OCI-LY7 (cell line): ENCODE measurements around the gene PAEP. TPM values are rescaled to one million over a fixed set of nuclear protein-coding genes. Genes with fewer than 3 reads are reported as not detected.

Experiments
- BruUV-seq: library from RNA; stranded (reverse); fragments of 400-500 nt; replicated peaks from 2 replicates; lab custom pipeline; 2021; lab: Mats Ljungman, UMichigan
- CTCF ChIA-PET: fragments of 300-600 bp; sonication (Branson Sonifier 250); formaldehyde crosslinking; loops from one replicate; lab custom pipeline; 2022; ENCODE audit warnings: antibody characterized with exemption; ENCODE audit not compliant: unreplicated experiment; lab: Charles Lee
- POLR2A ChIA-PET: fragments of 300-600 bp; sonication (Branson Sonifier 250); formaldehyde crosslinking; loops from one replicate; lab custom pipeline; 2022; ENCODE audit warnings: antibody characterized with exemption; lab: Charles Lee
- DNase-seq: peaks from one replicate; pipeline ENCODE4 v3.0.0-alpha.2; 2015; ENCODE audit warnings: low spot score
- H2AFZ ChIP-seq: fragments of 200-600 bp; sonication (generic), shearing (Covaris generic); 2 replicates; pipeline ENCODE4 v1.6.1; 2014; ENCODE audit warnings: mild to moderate bottlenecking, antibody characterized with exemption, low read length, moderate library complexity
- H3K27ac ChIP-seq: fragments of 200-600 bp; sonication (generic); 2 replicates; pipeline ENCODE4 v1.5.1; 2014; ENCODE audit warnings: mixed run types, low read depth, mild to moderate bottlenecking, moderate library complexity, low read length, inconsistent platforms; ENCODE audit not compliant: poor library complexity, severe bottlenecking
- H3K36me3 ChIP-seq: fragments of 200-600 bp; sonication (generic); 2 replicates; pipeline ENCODE4 v1.6.1; 2014; ENCODE audit warnings: mild to moderate bottlenecking, antibody characterized with exemption, low read length, moderate library complexity, mixed read lengths; ENCODE audit not compliant: insufficient read depth
- H3K4me1 ChIP-seq: fragments of 200-600 bp; sonication (generic); 2 replicates; pipeline ENCODE4 v1.5.1; 2014; ENCODE audit warnings: mild to moderate bottlenecking, low read length; ENCODE audit not compliant: insufficient read depth, poor library complexity, severe bottlenecking
- H3K4me2 ChIP-seq: fragments of 200-600 bp; sonication (generic); 2 replicates; pipeline ENCODE4 v1.6.1; 2014; ENCODE audit warnings: mild to moderate bottlenecking, low read length
- H3K4me3 ChIP-seq: fragments of 200-600 bp; sonication (generic); 2 replicates; pipeline ENCODE4 v1.5.1; 2014; ENCODE audit warnings: mild to moderate bottlenecking, low read depth, low read length; ENCODE audit not compliant: poor library complexity, severe bottlenecking
- H3K79me2 ChIP-seq: fragments of 200-600 bp; sonication (generic); 2 replicates; pipeline ENCODE4 v1.6.1; 2016; ENCODE audit warnings: low read depth, mild to moderate bottlenecking, low read length, moderate library complexity, mixed read lengths; ENCODE audit not compliant: insufficient read depth
- H3K9me2 ChIP-seq: fragments of 200-600 bp; sonication (generic); 2 replicates; pipeline ENCODE4 v1.6.1; 2016; ENCODE audit warnings: mild to moderate bottlenecking, low read length, mixed read lengths; ENCODE audit not compliant: insufficient read depth
- H3K9me3 ChIP-seq: fragments of 200-600 bp; sonication (generic); 2 replicates; pipeline ENCODE4 v1.6.1; 2014; ENCODE audit warnings: mild to moderate bottlenecking, mixed run types, low read length, mixed read lengths
- H4K20me1 ChIP-seq: fragments of 200-600 bp; sonication (generic); 2 replicates; pipeline ENCODE4 v1.6.1; 2014; ENCODE audit warnings: mild to moderate bottlenecking, antibody characterized with exemption, low read length, moderate library complexity, mixed read lengths; ENCODE audit not compliant: insufficient read depth
- EZH2phosphoT487 ChIP-seq: fragments of 200-600 bp; sonication (generic); IDR thresholded peaks from 2 replicates; pipeline ENCODE4 v1.6.1; 2018; ENCODE audit warnings: low read depth, borderline replicate concordance, mild to moderate bottlenecking, mixed run types, antibody characterized with exemption, low read length, moderate library complexity, mixed read lengths
- intact Hi-C: fragments of 100-400 bp; cut with micrococcal nuclease; formaldehyde crosslinking; loops from one replicate; pipeline ENCODE4 v1.10.0; 2022; ENCODE audit not compliant: unreplicated experiment
- total RNA-seq, 2 experiments: library from RNA; depleted of rRNA in 1 of 2; stranded (reverse); fragments of >200 nt in 1 of 2; shearing (Covaris generic) in 1 of 2; gene quantifications; 2 replicates each; pipeline ENCODE4 v1.2.3, GENCODE V29; 2014 to 2022
- TF ChIP-seq, protein P1 (sequence below): fragments of 200-600 bp; sonication (generic); conservative IDR thresholded peaks from 2 replicates; pipeline ENCODE4 v1.5.1; 2014; ENCODE audit warnings: mild to moderate bottlenecking, antibody characterized with exemption, low read length, moderate library complexity, mixed read lengths

Gene PAEP
- total RNA-seq, 2 experiments from 2014 or later: not detected

DNA sequence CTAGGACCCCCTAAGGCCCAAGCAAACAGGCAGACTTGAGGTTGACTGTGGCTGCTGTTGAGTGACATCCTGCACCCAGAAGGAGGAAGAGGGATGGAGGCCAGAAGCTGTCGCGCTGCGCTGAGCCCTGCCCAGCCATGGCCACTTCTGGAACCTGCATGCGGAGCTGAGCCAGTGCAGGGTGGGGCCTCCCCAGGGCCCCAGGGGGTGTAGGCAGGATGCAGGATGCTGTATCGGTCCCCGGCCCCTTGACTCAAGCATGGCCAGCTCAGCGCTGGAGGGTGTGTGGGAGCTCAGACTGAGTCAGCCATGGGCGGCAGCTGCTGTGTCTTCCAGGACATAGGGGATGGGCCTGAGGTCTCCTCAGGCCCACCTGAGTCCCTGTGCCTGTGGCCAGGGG lies 50.9 kb downstream of the PAEP start:
- Histone ChIP-seq H3K4me1 (no peaks in the 10 kb centered on the region), H3K36me3 (no peaks in the 10 kb centered on the region), H2AFZ (no peak overlapping the region), H3K27ac (no peak overlapping the region), H3K9me3 (no peaks in the 10 kb centered on the region), H3K9me2 (no peaks in the 10 kb centered on the region), H3K79me2 (no peaks in the 10 kb centered on the region), H3K4me3 (no peak overlapping the region), H4K20me1 (no peaks in the 10 kb centered on the region), H3K4me2 (no peak overlapping the region)
- DNase-seq: no peak
- intact Hi-C loops: no loop called here
- ChIA-PET CTCF (no interaction called here), POLR2A (no interaction called here)
- TF ChIP-seq EZH2phosphoT487: no peak
- TF ChIP-seq, protein P1, sequence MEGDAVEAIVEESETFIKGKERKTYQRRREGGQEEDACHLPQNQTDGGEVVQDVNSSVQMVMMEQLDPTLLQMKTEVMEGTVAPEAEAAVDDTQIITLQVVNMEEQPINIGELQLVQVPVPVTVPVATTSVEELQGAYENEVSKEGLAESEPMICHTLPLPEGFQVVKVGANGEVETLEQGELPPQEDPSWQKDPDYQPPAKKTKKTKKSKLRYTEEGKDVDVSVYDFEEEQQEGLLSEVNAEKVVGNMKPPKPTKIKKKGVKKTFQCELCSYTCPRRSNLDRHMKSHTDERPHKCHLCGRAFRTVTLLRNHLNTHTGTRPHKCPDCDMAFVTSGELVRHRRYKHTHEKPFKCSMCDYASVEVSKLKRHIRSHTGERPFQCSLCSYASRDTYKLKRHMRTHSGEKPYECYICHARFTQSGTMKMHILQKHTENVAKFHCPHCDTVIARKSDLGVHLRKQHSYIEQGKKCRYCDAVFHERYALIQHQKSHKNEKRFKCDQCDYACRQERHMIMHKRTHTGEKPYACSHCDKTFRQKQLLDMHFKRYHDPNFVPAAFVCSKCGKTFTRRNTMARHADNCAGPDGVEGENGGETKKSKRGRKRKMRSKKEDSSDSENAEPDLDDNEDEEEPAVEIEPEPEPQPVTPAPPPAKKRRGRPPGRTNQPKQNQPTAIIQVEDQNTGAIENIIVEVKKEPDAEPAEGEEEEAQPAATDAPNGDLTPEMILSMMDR: no peak
- BruUV-seq: no TSS peak

GRCh38 chr9:135612981-135613910 lies 51.7 kb downstream of the PAEP start:
- intact Hi-C loops: no loop called here
- H3K9me3 ChIP-seq: no peaks in the 10 kb centered on the region
- H3K4me2 ChIP-seq: no peak overlapping the region
- no peaks in the 10 kb centered on the region for H4K20me1 ChIP-seq
- no peak overlapping the region for H3K4me3 ChIP-seq
- no peak overlapping the region for H3K27ac ChIP-seq
- no peaks in the 10 kb centered on the region for H3K79me2 ChIP-seq
- ChIA-PET POLR2A (no interaction called here), CTCF (no interaction called here)
- no TSS peak for BruUV-seq
- no peak for TF ChIP-seq EZH2phosphoT487
- TF ChIP-seq, protein P1: no peak
- no peaks in the 10 kb centered on the region for H3K4me1 ChIP-seq
- no peak for DNase-seq
- H2AFZ ChIP-seq: no peak overlapping the region
- H3K36me3 ChIP-seq: no peaks in the 10 kb centered on the region
- H3K9me2 ChIP-seq: no peaks in the 10 kb centered on the region
